BJ (cell line): ENCODE results near the gene DCAF8. TPM values are rescaled to one million over a fixed set of nuclear protein-coding genes. Genes with fewer than 3 reads are reported as not detected.

Source experiments
- CTCF ChIA-PET: fragments of 350-600 bp; formaldehyde crosslinking; extraction: SDS; loops from one replicate; lab custom pipeline; 2021; ENCODE audit warnings: antibody characterized with exemption, inconsistent platforms; lab: Yijun Ruan, JAX
- POLR2A ChIA-PET: fragments of 300-600 bp; sonication (Branson Sonifier 250); formaldehyde crosslinking; extraction: SDS; loops from one replicate; lab custom pipeline; 2021; ENCODE audit warnings: antibody characterized with exemption; lab: Charles Lee
- DNase-seq: peaks from one replicate; pipeline ENCODE4 v3.0.0-alpha.2; 2011; ENCODE audit warnings: low read depth
- H3K27me3 ChIP-seq: 2 replicates; pipeline ENCODE4 v1.6.0; 2011; ENCODE audit warnings: low read length; ENCODE audit not compliant: control insufficient read depth, insufficient read depth
- H3K36me3 ChIP-seq: 2 replicates; pipeline ENCODE4 v1.5.1; 2011; ENCODE audit warnings: low read length; ENCODE audit not compliant: control insufficient read depth, insufficient read depth
- H3K4me3 ChIP-seq: 2 replicates; pipeline ENCODE4 v1.5.1; 2011; ENCODE audit warnings: low read depth, mild to moderate bottlenecking, control low read depth, low read length
- polyA plus RNA-seq: library from polyadenylated mRNA; depleted of rRNA; stranded (reverse); fragments of >200 nt; gene quantifications from 2 replicates; pipeline ENCODE4 v1.2.3, GENCODE V29; 2011
- TF ChIP-seq, protein P1 (sequence below): IDR thresholded peaks from 2 replicates; pipeline ENCODE4 v1.5.1; 2011; ENCODE audit warnings: low read depth, mild to moderate bottlenecking, control low read depth, inconsistent platforms, low read length, moderate library complexity; ENCODE audit not compliant: insufficient read depth

DCAF8 gene
- polyA plus RNA-seq, 1 experiment, result 84.0 TPM

- DNase-seq, result no peak
- ChIA-PET CTCF (interaction anchor here (0.9 to 6.5 kb wide), 8 partner anchors 12 to 686 kb away, joined by 3 to 43 read pairs (median 4); no protein-coding TSS in a partner anchor), POLR2A (interaction anchor here (0.6 kb wide), 1 partner anchor 137 kb away, joined by 3 read pairs; no protein-coding TSS in a partner anchor)
- TF ChIP-seq, protein P1, sequence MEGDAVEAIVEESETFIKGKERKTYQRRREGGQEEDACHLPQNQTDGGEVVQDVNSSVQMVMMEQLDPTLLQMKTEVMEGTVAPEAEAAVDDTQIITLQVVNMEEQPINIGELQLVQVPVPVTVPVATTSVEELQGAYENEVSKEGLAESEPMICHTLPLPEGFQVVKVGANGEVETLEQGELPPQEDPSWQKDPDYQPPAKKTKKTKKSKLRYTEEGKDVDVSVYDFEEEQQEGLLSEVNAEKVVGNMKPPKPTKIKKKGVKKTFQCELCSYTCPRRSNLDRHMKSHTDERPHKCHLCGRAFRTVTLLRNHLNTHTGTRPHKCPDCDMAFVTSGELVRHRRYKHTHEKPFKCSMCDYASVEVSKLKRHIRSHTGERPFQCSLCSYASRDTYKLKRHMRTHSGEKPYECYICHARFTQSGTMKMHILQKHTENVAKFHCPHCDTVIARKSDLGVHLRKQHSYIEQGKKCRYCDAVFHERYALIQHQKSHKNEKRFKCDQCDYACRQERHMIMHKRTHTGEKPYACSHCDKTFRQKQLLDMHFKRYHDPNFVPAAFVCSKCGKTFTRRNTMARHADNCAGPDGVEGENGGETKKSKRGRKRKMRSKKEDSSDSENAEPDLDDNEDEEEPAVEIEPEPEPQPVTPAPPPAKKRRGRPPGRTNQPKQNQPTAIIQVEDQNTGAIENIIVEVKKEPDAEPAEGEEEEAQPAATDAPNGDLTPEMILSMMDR, result no peak
- H3K4me3 ChIP-seq, result no peak overlapping the region
- peaks cover 14% of the 10 kb centered on the region for H3K36me3 ChIP-seq
- no peaks in the 10 kb centered on the region for H3K27me3 ChIP-seq
Observed at GRCh38 chr1:160239582-160240299, 22.6 kb downstream of the DCAF8 start.

DNA sequence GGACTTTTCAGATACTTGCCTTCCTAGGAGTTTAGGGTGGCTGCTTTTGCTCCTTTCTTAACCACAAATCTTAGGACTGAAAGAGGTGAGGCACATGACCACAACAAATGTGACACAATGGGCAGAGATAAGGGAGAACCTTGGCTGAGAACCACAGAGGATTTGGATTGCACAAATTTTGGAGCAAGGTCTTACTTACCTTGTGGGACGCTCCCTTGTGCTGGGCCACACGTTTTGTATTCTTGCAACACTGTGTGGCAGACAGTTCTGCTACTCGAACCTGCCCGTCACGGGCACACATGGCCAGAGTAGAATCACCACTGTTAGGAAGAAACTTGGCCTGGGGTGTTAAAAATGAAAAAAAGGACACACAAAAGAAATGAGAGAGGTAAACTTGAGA, 23.9 kb downstream of the DCAF8 start:
- POLR2A ChIA-PET, result no interaction called here
- TF ChIP-seq, protein P1, result no peak
- CTCF ChIA-PET, result interaction anchor here (0.9 to 6.5 kb wide), 5 partner anchors 11 to 47 kb away, joined by 3 to 43 read pairs (median 3); no protein-coding TSS in a partner anchor
- DNase-seq, result no peak
- Histone ChIP-seq H3K4me3 (no peak overlapping the region), H3K27me3 (no peaks in the 10 kb centered on the region), H3K36me3 (peaks cover 14% of the 10 kb centered on the region)

DNA sequence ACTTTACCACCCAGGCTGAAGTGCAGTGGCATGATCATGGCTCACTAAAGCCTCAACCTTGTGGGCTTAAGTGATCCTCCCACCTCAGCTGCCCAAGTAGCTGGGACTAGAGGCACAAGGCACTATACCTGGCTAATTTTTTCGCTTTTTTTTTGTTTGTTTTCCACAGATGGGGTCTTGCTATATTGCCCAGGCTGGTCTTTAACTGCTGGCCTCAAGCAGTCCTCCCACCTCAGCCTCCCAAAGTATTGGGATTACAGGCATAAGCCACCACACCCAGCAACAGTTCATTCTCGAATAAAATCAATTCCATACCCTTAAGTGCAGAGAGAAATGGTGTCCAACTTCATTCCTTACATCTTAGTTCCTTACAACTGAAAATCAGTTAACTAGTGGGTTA, 24.8 kb downstream of the DCAF8 start:
- Histone ChIP-seq H3K27me3 (no peaks in the 10 kb centered on the region), H3K4me3 (no peak overlapping the region), H3K36me3 (peaks cover 14% of the 10 kb centered on the region)
- ChIA-PET POLR2A (no interaction called here), CTCF (interaction anchor here (0.9 to 6.5 kb wide), 3 partner anchors 11 to 14 kb away, joined by 3 to 43 read pairs (median 3); no protein-coding TSS in a partner anchor)
- TF ChIP-seq, protein P1, result no peak
- no peak for DNase-seq

GRCh38 chr1:160236806-160237205, 25.5 kb downstream of the DCAF8 start:
- H3K4me3 ChIP-seq, result no peak overlapping the region
- DNase-seq, result no peak
- ChIA-PET POLR2A (no interaction called here), CTCF (interaction anchor here (2.5 kb wide), 1 partner anchor 15 kb away, joined by 13 read pairs; no protein-coding TSS in a partner anchor)
- no peaks in the 10 kb centered on the region for H3K27me3 ChIP-seq
- TF ChIP-seq, protein P1, result no peak
- peaks cover 14% of the 10 kb centered on the region for H3K36me3 ChIP-seq

GRCh38 chr1:160232911-160233310, 29.4 kb downstream of the DCAF8 start:
- TF ChIP-seq, protein P1, result no peak
- Histone ChIP-seq H3K36me3 (peaks cover 8% of the 10 kb centered on the region), H3K4me3 (no peak overlapping the region), H3K27me3 (no peaks in the 10 kb centered on the region)
- no peak for DNase-seq
- CTCF ChIA-PET, result interaction anchor here (0.6 to 2.8 kb wide), 11 partner anchors 8 to 255 kb away, joined by 3 to 7 read pairs (median 4); no protein-coding TSS in a partner anchor
- POLR2A ChIA-PET, result no interaction called here
